Activated T-cell treated with anti-CD3 and anti-CD28 coated beads for 1 hour (primary cell): ENCODE measurements around the gene CRB1.
"Not testable (repeated sequence)": the region's sequence is repeated elsewhere in the genome, so short reads cannot be mapped to it uniquely, and the experiment has no call there.

ENCODE experiments used
- DNase-seq: peaks from one replicate; pipeline ENCODE4 v3.0.0-alpha.2; 2020; ENCODE audit warnings: low read depth

CRB1 gene

DNA sequence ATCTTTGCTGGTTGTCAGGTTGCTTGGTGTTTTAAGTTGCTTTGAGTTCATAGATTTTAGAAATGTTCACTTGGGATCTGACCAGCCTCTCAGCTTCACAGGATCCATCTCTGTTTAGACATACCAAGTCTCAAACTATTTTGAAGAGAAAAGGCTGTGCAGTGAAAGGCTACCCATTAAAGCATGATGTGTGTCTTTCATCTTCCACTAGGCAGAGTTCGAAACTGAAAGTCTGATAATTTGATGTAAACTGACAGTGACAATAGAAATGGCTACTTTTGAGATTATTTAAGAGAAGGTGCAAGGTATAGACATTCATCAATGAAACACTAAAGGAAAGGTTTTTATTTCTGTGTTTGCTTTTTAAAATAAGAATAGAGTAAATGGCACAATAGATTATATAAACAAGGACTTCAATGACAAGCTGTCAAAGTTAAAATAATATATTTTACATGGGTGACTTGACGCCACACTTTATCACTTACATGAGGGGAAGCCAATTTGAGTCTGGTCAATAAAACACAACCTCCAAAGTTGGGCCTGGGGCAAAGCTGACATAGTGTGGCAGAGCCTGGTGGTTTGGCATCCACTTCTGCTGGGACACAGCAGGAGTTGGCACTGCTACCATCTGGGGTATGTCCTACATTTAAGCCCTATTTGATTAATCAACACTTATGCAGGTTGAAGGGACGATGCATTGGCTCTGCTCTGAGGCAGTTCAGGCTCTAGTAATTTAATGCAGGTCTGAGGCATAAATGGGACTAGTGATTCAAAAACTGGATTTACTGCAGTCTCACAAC, 197.7 kb downstream of the CRB1 start:
- DNase-seq: no peak

DNA sequence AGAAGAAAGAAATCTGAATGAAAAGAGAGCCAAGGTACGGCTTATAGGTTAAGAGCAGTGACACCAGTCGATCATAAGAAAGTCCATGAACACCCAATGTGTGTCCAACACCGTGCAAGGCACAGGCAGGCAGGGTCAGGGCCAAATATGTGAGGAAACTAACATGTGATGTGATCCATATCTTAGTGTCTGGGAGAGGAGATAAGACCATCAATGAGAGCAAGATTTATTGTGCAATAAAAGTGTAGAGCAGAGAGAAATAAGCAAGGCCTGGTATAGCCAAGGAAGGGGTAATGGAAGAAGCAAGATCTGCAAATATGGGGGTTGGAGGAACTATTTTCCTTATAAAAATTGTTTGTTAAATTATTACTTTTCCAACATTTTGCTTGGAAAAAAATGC, 198.8 kb downstream of the CRB1 start:
- no peak for DNase-seq

- no peak for DNase-seq
Observed at GRCh38 chr1:197467881-197468280, 199.8 kb downstream of the CRB1 start.

DNA sequence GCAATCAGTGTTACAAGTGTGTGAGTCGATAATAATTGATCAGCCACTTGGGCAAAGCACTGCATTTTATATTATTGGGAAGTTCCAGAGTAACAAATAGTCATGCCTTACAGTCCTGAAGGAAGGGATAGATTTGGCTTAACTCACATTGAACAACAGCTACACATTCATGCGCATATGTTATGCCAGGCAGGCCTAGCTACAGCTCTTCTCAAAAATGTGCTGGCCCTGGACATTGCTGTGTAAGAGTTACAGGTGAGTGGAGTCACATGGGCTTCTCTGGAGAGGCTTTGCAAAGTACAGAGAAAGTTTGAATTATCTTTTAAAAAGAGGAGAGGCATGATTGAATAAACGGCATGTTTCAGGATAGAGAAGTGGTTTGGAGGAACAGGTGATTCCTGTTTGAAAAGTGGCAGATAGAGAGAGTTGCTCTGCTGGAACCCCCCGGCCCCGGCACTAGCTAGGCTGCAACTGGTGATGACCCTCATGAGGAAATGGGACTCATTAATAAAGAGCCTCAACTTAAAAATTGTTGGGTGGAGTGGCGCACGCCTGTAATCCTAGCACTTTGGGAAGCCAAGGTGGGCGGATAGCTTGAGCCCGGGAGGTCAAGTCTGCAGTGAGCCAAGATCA, 200.6 kb downstream of the CRB1 start:
- no peak for DNase-seq

DNA sequence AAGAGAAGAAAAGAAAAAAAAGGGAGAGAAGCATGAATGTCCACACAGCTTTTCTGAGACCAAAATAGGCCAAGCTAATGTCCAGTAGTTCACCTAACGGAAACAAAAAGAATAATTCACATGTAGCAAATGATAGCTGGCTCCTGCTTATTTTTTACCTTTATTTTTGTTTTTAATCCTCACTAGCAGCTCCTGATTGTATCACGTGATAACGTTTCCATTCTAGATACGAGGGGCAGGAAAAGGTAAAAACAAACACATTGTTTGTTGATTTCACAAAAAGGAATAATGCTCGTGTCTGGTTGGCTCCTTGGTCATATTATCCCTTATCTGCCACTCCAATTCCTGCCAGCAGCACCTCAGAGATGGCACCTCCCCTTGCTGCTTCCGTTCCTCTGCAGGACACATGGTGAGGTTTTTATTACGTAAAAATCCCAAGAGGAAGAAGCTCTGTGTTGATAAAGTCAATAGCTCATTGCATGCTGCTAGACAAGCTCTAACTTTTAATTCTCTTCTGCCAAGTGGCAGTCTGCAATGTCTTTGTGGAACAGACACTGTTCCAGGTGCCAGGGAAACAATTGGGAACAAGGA, 201.7 kb downstream of the CRB1 start:
- DNase-seq: no peak

- DNase-seq: no peak
Observed at GRCh38 chr1:197470330-197470729, 202.3 kb downstream of the CRB1 start.

DNA sequence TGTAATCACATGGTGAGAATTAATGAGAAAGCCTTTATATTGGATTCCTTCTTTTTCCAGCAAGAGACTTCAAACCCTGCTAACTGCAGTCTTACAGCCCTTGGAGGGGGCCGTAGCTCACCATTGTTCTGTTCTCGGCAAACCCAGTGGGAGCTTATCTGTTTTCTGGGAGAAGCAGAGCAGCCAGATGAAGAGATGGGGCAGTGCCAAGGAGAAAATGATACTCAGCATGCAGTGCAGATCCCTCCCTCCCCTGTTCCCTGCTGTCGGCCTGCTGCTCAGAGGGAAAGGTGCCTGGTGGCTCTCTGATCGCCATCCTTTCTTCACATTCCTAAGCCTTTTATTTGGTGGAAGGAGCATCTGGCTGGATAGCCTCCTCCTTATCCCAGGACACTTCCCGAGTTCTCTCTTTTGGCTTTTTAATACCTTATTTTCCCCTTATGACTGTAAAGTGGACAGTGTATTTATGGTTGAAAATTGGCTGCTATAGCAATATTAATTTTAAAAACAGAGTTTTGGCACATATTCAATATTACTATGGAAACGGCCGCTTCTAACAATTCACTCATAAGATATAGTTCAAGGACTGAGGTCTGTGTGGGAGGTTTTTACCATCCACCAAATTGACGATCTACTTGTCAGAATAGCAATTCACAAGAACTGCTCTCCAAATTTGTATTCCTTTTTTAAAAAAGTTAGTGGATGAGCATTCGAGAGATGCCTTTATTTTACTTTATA, 203.4 kb downstream of the CRB1 start:
- no peak for DNase-seq

- DNase-seq: no peak
Observed at GRCh38 chr1:197472141-197472540, 204.1 kb downstream of the CRB1 start.

DNA sequence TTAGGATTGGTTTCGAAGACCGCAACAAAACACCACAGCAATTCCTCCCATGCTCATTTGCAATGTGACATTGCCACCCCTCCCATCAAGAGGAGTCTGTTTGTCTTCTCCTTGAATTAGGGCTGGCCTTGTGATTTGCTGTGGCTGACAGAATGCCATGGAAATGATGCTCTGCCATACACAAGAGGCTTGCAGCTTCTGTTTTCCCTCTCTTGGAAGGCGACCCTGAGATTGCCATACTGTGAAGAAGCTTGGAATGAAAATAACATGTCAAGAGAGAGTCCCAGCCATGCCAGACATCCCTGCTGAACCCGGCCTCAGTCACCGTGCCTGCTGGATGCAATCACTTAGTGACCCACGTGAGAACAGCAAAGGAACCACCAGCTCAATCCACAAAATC, 212.4 kb downstream of the CRB1 start:
- DNase-seq: no peak

GRCh38 chr1:197481101-197481500, 213.0 kb downstream of the CRB1 start:
- DNase-seq: peak; percentile 9

DNA sequence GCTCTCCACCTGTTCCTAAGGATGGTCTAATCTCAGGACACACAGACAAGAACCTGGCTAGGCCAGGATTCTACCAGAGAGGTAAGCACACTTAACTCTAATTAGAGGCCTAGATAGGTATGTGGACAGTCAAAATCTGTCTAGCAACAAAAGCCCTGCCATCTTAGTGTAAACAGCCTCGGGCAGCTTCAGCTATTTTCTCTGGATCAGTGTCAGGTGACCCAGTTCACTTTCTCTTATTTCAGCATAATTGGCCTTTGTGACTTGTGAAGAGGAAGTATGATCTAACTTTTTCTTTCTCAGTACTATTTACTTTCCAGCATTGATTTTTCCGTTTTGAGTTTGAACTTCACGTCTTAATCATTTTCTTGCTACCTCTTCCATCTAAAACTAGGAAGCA, 217.7 kb downstream of the CRB1 start:
- DNase-seq: no peak

- DNase-seq: no peak
Observed at GRCh38 chr1:197486946-197487345, 218.9 kb downstream of the CRB1 start.

DNA sequence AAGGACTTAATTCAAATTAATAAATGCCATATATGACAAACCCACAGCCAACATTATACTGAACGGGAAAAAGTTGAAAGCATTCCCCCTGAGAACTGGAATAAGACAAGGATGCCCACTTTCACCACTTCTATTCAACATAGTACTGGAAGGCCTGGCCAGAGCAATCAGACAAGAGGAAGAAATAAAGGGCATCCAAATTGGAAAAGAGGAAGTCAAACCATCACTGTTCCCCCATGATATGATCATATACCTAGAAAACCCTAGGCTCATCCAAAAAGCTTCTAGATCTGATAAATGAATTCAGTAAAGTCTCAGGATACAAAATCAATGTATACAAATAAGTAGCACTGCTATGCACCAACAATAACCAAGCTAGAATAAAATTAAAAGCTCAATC, 223.5 kb downstream of the CRB1 start:
- not testable (repeated sequence) for DNase-seq

DNA sequence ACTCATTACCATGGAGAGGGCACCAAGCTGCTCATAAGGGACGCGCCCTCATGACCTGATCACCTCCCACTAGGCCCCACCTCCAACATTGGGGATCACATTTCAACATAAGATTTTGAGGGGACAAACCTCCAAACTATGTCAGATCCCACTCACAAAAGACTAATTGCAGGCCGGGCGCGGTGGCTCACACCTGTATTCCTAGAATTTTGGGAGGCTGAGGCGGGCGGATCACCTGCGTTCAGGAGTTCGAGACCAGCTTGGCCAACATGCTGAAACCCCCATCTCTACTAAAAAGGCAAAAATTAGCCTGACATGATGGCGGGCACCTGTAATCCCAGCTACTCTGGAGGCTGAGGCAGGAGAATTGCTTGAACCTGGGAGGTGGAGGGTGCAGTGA, 228.7 kb downstream of the CRB1 start:
- no peak for DNase-seq

DNA sequence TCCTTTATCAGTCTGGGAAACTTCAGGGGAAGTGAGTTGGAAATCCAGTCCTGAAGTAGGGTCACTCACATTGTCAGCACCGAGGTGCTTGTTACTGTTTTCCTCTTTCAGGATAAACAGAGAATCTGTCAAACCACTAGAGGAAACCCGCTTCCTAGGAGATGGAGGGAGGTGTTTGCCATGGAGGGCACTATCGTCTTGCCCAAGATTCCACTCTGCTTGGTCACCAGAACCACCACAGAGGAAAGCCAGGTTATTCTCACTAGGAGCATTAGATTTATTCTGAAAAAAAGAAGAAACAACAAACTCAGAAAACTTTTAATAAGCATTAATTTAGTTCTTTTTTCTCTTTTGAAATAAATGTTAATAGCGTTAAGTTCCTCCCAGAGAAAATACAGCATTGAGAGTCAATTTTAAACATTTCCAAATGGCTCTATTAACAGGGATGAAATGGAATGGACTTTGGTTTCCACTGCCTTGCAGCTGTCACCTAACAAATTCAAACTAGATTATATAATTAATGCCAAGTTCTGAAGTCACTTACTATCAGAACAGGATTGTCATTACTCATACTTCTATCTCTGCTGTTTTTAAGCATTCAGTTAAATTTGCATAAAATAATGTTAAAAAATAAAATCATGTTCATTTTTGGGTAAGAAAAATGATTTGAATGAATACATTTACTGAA, 242.8 kb downstream of the CRB1 start:
- DNase-seq: no peak

- DNase-seq: no peak
Observed at GRCh38 chr1:197515421-197515820, 247.4 kb downstream of the CRB1 start.

GRCh38 chr1:197519741-197520334, 251.8 kb downstream of the CRB1 start:
- no peak for DNase-seq

GRCh38 chr1:197521118-197521739, 253.2 kb downstream of the CRB1 start:
- no peak for DNase-seq

GRCh38 chr1:197526736-197527371, 258.8 kb downstream of the CRB1 start:
- no peak for DNase-seq
